Ecto neural progenitor cell (in vitro differentiated cells): ENCODE data around the gene FAM90A1.
"Not testable (repeated sequence)": the region's sequence is repeated elsewhere in the genome, so short reads cannot be mapped to it uniquely, and the experiment has no call there.

Experiments used
- DNase-seq: peaks from one replicate; pipeline ENCODE4 v3.0.0-alpha.2; 2018; ENCODE audit warnings: low spot score

Gene FAM90A1

GRCh38 chr12:8226992-8227731 is at the start of gene FAM90A1:
Gene FAM90A1, minus strand, starts transcription at chr12:8227618. Its CDS starts 2,786 bp downstream, at chr12:8224832.
- DNase-seq: peak; percentile 70

GRCh38 chr12:8276397-8276796 is 49.0 kb upstream of the FAM90A1 start:
- not testable (repeated sequence) for DNase-seq

DNA sequence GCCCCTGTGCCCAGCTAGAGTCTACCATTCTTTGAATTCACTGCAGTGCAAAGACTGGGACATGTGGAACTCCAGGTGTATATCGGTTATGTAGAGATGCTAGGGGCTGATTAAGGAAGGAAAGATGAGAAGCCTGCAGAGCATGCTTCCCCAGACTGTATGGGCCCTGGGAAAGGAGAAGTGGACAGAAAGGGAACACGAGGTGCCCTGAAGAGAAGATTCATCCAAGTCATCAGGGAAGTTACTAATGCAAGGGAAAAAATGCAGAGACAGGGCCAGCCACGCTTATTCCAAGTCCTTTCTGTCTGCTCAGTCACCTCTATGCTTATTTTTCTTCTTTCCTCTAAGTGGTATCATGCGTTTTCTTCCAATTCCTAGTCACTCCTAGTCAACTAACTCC is 39.3 kb upstream of the FAM90A1 start:
- not testable (repeated sequence) for DNase-seq

DNA sequence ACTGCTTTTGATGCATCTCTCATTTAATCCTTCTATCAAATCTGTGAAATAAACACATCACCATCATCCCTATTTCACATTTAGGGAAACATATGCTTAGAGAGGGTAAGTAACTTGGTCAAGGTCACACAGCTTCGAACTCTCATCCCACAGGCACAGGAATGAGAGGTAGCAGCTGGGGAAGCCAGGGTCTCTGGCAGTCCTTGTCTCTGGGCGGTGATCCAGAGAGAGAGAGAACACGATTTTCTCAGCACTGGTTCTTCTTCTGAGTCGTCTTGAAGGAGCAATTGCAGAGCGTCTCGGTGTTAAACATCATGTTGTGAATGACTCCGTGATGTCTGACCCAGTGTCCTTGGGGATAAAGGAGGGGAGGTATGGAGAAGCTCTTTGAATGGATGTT is 36.8 kb upstream of the FAM90A1 start:
- not testable (repeated sequence) for DNase-seq

- not testable (repeated sequence) for DNase-seq
These were observed 33.7 kb upstream of the FAM90A1 start for GRCh38 chr12:8261111-8261554.

DNA sequence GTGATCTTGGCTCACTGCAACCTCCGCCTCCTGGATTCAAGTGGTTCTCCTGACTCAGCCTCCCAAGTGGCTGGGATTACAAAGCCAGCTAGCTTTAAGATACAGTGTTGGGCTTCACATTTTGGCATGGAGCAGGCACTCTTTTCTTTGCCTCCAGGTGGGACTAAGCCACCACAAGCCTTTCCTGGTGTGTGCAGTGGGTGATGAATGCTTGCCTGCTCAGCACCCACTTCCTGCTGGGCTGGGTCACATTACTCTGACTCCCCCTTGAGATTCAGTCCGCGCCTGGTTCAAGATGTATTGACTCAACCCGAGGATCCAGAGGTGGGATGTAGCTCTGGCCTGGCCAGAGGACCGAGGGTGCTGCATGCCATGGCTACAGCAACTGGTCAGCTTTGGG is 28.9 kb upstream of the FAM90A1 start:
- DNase-seq: not testable (repeated sequence)

- not testable (repeated sequence) for DNase-seq
These were observed 27.3 kb upstream of the FAM90A1 start for GRCh38 chr12:8254705-8255104.

DNA sequence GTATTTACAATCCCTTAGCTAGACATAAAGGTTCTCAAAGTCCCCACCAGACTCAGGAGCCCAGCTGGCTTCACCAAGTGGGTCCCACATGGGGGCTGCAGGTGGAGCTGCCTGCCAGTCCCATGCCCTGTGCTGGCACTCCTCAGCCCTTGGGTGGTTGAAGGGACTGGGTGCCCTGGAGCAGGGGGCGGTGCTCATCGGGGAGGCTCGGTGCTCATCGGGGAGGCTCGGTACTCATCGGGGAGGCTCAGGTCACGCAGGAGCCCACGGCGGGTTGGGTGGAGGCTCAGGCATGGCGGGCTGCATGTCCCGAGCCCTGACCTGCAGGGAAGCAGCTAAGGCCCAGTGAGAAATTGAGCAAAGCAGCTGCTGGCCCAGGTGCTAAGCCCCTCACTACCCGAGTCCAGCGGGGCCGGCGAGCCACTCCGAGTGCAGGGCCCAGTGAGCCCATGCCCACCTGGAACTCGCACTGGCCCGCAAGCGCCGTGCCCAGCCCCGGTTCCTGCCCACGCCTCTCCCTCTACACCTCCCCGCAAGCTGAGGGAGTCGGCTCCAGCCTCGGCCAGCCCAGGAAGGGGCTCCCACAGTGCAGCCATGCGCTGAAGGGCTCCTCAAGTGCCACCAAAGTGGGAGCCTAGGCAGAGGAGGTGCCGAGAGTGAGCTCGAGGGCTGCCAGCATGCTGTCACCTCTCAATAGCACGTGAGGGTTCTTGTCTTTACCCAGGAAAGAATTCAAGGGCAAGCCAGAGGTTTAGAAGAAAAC is 24.8 kb upstream of the FAM90A1 start:
- DNase-seq: not testable (repeated sequence)

DNA sequence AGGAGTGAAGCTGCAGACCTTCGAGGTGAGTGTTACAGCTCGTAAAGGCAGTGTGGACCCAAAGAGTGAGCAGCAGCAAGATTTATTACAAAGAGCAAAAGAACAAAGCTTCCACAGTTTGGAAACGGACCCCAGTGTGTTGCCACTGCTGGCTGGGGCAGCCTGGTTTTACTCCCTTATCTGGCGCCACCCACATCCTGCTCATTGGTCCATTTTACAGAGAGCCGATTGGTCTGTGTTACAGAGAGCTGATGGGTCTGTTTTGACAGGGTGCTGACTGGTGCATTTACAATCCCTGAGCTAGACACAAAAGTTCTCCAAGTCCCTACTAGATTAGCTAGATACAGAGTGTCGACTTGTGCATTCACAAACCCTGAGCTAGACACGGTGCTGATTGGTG is 24.2 kb upstream of the FAM90A1 start:
- not testable (repeated sequence) for DNase-seq

- not testable (repeated sequence) for DNase-seq
These were observed 19.6 kb upstream of the FAM90A1 start for GRCh38 chr12:8246941-8247535.

GRCh38 chr12:8243682-8244161 is 16.3 kb upstream of the FAM90A1 start:
- DNase-seq: peak; percentile 92

DNA sequence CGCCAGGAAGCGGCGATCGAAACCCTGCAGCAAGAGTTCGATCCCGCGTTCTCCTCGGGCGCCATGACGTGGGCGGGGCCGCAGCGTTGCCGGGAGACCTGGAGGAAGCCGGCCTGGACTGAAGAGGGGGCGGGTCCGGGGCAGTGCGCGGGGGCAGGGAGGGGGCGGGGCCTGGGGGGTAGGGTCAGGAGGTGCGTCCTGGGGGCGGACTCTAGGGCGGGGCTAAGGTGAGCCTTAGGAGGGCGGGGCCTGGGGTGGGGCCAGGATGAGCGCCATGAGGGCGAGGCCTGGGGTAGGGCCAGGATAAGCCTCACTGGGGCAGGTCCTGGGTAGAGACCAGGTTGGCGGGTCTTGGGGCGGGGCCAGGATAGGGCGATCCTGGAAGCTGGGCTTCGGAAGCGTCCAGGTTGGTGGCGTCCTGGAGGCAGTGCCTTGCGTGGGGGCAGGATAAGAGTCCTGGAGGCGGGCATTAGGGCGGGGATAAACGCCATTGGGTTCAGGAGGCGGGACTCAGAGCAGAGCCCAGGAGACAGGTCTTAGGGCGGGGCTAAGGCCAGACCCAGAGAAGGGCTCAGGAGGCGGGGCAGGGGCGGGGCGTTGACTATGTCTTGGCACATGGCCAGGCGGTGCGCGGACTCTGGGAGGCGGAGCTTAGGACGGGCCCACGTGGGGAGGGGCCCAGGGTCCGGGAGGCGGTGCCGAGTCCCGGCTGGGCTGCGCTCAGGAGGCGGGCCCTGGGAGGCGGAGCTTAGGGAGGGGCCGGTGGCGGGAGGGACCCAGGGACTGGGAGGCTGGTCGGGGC is 15.7 kb upstream of the FAM90A1 start:
- peak; percentile 100 for DNase-seq

- DNase-seq: not testable (repeated sequence)
These were observed 15.1 kb upstream of the FAM90A1 start for GRCh38 chr12:8242622-8242879.

DNA sequence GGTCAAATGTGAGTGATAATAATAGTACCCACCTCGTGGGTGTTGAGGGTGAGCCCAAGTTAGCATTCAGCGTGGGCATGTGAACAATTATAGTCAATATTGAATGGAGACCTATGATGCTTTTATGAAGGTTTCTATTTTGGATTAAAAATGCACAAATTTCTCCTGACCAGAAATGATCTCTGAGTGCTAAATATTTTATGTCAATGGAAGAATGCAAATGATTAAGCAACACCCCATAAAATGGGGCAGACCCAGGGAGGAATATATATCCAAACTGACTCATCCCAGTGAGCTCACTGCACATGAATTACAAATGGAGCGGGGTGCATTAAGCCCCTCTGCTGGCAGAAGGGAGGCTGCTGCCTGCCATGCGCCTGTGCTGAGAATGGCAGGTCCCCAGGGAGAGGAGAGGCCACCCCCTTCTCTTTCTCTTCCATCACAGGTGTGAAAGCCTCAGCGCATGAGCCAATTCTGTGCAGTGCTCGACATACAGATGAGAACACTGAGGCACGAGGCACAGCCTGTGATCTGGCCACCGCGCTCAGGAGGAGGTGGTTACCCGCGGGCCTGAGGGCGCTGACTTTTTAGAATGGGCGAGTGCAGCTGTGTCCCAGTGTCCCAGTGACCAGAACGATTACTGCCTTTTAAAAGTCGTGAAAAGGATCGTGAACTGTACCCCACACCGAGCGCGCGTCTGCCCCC is 14.7 kb upstream of the FAM90A1 start:
- not testable (repeated sequence) for DNase-seq

DNA sequence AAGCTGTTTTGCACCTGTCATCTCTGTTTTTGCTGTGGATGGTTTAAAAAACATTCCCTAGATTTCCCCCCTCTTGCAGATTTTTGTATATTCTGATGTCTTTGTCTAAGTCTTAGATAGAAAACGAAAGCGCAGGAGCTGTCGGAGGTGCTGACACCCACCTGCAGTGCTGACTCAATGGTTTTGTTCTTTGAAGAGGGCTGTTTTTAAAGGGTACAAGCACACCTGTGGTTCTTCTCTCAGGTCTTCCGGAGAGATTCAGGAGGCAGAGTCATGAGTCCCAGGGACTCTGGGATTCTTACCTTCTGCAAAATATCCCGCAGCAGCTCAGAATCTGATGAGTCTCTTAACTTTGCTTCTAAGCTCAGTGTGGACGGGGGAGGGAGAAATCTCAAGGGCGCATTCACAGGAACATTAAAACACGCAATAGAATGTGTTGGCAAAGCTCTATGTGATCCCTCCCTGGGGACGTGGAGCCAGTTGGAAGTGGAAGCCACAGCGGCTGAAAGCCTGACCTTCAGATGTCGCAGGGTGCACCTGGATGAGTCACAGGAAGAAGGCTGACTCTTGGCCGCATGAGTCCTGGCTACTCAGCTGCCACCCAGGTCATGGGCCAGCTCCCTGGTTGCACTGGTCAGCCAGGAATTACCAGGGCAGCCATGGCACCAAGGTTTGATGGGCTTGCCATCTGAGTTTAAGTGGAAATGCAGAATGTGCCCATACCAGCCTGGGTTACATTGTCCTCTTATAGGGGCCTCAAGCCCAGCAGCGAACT is 13.1 kb upstream of the FAM90A1 start:
- not testable (repeated sequence) for DNase-seq

DNA sequence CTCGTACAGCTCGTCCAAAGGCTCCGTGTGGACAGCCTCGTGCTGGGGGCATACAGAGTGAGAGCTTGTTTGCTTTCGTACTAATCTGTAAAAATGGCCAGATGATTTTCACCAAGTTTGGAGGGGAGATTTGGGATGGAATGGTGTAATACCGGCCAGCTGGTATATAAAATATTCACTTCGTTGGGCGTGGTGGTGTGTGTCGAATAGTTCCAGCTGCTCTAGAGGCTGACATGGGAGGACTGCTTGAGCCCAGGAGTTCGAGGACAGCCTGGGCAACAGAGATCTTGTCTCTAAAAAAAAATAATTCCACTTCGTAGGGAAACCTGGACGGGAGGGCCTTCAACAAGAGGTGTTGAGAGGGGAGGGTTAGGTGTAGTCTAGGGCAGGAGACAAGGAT is 9.6 kb upstream of the FAM90A1 start:
- DNase-seq: not testable (repeated sequence)

GRCh38 chr12:8235316-8236157 is 8.1 kb upstream of the FAM90A1 start:
- DNase-seq: not testable (repeated sequence)

- DNase-seq: not testable (repeated sequence)
These were observed 7.3 kb upstream of the FAM90A1 start for GRCh38 chr12:8234746-8235145.

DNA sequence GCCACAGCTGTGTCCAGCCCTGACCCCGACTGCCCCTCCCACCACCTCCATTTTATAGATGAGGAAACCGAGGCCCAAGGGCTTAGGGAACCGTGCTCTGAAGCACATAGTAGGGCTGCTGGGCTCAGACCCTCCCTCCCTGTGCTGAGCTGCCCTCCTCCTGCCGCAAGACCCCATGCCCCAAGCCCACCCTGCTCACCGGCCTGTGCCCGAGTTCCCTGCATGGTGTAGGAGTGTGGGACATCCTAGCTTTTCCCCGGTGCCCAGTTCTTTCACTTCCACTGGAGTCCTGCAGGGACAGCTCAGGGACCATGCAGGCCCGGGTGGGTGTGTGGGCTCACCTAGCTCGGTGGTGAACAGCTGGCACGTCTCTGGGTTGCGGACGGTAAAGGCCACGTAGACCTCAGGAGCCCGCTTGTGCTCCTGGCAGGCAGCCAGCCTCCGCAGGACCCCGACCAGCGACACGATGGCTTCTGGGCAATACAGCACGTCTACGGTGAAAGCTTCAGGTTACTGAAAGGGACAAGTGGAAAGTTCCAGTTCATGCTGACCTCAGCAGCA is 6.6 kb upstream of the FAM90A1 start:
- DNase-seq: not testable (repeated sequence)
